NCI-H1092 treated with DMSO at 0.1 percent for 48 hours (cell line): ENCODE results near the gene HRAS.

Source experiments
- DNase-seq: peaks from one replicate; lab custom pipeline; 2025; lab: John Stamatoyannopoulos, UW

The HRAS gene

DNA sequence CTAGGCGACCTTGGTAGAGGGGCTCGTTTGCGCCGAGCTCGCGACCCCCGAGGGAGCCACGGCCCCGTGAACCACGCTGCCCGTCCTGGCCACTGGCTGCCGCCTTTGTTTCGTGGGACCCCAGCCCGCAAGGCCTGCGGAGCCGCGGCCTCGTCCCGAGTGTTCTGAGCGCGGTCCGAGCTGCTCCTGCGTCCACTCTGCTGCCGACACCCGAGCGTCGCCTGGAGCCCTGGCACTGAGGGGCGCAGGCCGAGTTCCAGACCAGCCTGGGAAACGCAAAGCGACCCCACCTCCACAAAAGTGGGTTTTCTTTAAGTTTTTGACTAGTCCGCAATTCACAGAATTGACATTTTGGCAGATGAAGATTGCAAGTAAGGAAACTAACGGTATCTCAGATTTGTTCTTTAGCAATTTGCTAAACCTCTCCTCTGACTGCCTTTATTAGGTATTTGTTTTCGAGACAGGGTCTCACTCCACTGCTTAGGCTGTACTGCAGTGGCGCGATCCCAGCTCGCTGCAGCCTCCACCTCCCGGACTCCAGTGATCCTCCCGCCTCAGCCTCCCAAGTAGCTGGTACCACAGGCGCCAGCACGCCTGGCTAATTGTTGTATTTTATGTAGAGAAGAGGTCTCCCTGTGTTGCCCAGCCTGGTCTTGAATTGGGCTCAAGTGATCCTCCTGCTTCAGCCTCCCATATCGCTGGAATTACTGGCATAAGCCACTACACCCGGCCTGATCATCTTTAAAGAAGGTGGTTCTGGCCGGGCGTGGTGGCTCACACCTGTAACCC is 27.5 kb downstream of the HRAS start:
- DNase-seq = no peak

- DNase-seq = peak; percentile 91
These were observed 28.2 kb downstream of the HRAS start, which contains the start of gene RNH1 for GRCh38 chr11:506995-507726. RNH1 (minus strand) TSS chr11:507242; CDS start chr11:502162, 5,080 bp downstream.

DNA sequence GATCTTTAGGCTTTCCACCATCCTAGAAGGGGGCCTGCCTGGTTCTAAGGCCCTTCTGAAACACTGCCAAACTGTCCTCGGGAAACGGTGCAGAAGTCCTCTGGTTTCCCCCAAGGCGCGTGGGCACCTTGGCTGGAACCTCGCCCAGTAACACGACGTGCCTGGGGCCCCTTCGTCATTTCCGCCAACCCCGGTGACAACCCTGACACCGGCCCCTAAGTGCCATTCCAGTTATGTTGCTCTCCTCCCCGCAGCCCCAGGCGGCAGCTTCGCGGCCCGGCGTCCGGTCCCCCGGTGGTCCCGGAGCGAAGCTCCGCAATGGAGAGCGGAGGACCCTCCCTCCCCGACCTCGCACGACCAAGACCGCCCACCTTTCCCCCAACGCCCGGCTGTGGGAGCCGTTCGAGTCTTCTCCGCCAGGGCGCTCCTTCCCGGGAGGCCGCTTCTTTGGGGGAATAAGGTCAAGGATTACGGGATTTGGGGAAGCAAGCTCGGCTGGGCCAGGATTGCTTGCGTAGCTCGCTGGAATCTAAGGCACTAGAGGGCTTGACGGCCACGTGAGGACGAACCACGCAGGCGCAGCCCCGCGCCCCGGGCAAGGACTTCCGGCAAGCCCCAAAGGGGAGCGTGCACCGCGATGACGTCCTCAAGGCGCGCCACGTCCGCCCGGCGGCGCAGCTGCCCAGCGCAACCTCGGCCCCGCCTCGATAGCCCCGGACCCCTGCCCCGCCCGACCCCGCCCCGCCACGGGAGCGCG is 29.0 kb downstream of the HRAS start:
- peak; percentile 93 for DNase-seq

DNA sequence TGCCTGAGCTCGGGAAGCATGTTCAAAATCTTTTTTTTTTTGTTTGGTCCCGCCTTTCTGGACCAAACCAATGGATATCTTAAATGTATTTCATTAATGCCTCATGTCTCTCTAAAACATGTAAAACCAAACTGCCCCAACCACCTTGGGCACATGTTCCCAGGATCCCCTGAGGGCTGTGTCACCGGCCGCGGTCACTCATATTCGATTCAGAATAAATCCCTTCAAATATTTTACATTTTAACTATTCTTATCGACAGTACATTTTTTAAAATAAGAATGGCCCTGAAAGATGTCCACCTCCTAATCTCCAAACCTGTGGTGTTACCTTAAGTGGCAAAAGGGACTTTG is 30.4 kb downstream of the HRAS start:
- DNase-seq = no peak

DNA sequence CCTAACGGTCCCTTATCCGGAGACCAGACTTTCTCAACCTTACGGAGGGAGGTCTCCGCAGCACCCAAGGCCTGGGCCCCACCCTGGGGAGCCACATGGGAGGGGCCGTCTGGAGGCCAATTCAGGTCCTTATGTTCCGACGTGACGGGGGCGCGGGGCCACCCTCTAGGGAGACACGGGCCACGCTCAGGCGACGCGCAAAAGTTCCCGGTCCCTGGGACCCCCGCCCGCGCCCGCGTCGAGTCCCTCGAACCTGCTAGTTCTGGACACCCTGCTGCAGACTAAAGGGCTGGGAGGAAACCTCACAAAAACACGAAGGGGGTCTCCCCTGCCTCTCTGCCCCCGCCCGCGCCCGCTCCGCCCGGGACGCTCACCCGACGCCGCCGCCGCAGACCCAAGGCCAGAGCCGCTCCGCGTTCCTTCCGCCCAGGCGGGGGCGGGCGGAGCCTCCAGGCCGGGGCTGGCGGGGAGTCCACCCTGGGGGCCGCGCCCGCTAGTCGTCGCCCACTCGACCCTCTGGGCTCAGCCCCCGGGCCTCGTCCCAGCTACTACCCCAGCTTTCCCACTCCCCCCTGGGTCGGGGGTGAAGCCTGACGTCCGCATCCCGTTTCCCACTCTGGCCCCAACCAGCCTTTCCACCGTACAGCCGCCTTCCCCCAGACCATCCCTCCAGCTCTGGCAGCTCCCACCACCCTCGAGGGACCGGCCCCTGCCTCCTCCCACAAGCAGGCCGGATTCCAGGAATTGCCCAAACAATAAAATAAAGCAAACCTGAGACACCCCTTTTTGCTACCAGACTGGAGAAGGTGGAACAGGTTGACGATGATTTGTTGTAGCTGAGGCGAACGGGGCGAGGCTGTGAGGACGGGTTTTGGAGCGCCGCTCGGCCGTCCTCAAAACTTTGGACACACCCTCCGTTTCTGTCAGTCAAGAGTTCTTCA is 31.1 kb downstream of the HRAS start:
- DNase-seq = no peak

DNA sequence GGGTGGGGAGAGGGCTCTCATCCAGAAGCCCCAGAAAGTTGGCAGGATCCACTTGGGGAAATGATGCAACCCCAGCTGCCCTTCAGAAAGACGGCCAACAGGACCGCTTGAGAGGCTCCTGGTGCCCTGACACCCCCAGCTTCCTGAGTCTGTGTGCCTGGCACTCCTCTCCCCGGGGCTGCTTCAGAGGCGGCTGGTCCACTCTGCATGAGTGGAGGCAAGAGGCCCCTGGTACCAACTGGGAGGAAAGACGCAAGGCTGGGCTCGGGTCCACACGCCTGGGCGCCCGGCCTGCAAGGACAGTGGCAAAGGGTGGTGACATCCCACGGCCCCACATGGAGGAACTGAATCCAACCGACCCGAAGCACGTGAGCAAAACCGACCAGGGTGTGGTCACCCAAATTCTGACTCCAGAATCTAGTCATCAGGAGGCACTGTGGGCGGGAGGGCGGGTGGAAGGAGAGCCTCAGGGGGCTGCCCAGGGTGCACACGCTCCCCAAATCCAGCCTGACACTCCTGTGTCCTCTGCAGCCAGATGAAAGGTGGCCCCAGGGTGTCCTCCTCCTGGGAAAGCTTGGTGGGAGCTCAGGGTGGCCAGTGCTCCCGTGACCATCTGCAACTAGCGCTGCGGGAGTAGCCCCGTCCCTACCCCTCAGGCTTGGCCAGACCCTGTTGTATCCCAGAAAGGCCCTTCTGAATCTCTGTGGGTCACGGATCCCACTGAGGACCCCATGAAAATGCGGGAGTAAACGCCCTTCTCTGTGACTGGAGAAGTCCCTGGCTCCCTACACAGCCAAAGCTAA is 32.0 kb downstream of the HRAS start:
- no peak for DNase-seq

GRCh38 chr11:502288-503178 is 32.8 kb downstream of the HRAS start:
- no peak for DNase-seq

DNA sequence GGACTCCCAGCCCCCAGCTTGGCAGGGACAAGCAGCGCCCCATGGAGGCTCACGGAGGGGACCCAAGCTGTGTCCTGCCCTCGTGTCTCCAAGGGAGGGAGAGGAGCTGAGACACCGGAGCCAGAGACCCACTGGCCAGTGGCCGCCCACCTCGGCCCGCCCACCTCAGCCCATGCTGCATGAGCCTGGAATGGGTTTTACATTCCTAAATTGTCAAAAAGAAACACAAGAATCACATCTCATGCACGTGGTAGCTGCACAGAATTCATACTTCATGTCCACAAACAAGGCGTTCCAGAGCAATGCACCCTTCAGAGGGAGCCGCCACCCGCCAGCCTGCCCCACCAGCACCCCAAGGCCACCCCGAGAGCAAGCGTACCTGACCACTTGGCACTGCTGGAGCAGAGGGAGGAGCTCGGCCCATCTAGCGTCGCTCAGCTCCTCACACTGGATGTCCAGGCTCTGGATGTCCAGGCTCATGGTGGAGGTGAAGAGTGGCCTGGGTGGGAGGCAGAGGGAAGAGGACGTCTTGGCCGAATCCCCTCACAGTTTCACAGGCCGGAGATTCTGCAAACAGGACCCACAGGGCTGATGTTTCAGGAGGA is 33.6 kb downstream of the HRAS start:
- DNase-seq = no peak

DNA sequence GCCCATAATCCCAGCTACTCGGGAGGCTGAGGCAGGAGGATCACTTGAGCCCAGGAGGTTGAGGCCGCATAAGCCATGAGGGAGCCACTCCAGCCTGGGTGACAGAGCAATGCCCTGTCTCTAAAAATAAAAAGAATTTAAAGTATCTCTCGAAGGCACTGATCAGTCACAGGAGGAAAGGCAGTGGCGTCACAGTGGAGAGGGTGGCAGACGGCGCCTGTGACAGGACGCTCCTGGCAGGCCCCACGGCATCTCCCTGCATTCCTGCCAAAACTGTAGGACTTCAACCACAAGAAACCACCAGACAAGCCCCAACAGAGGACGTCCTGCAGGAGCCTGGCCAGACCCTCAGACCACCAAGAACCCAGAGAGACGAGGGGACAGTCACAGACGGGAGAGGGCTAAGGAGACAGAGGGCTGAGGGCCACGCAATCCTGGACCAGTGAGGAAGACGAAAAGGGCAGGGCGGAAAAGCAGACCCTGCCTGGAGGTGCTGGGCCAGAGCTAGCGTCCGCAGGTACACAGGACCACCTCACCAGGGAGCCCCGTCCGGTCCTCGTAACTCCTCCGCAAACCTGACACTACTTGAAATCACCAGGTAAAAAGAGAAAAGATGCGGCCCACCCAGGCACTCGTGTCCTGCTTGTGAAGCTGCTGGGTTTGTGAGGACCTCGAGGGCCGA is 34.2 kb downstream of the HRAS start:
- no peak for DNase-seq

GRCh38 chr11:499201-500076 is 35.9 kb downstream of the HRAS start:
- no peak for DNase-seq

DNA sequence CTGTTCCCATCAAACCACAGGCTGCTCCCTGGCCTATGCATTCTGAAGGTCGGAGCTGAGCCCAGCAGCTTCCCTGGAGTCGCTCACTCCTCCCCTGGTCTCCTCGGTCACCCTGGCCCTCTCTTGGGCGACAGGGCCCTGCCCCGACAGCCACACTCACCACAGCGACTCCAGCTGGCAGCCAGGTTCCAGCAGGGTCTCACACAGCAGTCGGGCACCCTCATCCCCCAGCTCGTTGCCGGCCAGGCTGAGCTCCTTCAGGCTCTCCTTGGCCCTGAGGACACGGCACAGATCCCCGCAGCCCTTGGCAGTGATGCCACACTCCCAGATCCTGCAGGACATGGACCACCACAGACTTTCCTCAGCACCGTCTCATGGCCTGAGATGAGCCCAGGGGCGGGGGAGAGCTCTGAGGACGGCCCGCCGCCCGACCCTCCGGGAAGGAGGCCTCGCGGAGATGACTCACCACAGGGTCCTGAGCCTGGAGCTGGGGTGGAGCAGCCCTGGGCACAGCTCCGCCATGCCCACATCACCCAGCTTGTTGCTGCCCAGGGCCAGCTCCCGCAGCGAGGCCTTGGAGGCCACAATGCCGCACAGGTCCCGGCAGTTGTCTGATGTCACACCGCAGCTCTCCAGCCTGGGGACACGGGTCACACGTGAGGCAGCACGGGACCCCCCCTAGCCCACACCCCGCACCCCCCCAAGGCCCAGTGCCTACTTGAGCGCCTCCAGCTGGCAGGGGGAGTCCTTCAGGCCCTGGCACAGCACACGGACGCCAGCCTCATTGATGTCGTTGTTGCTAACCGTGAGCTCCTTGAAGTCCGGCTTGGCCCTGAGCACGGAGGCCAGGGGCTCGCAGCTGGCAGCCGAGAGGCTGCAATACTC is 36.8 kb downstream of the HRAS start:
- no peak for DNase-seq

- DNase-seq = no peak
These were observed 37.6 kb downstream of the HRAS start for GRCh38 chr11:497565-498296.

- DNase-seq = no peak
These were observed 38.4 kb downstream of the HRAS start for GRCh38 chr11:496834-497564.

GRCh38 chr11:495537-495931 is 39.8 kb downstream of the HRAS start:
- no peak for DNase-seq
